ENCODE results near the gene KLC4.
"Not testable (repeated sequence)": the region's sequence is repeated elsewhere in the genome, so short reads cannot be mapped to it uniquely, and the experiment has no call there.

Gene KLC4

DNA sequence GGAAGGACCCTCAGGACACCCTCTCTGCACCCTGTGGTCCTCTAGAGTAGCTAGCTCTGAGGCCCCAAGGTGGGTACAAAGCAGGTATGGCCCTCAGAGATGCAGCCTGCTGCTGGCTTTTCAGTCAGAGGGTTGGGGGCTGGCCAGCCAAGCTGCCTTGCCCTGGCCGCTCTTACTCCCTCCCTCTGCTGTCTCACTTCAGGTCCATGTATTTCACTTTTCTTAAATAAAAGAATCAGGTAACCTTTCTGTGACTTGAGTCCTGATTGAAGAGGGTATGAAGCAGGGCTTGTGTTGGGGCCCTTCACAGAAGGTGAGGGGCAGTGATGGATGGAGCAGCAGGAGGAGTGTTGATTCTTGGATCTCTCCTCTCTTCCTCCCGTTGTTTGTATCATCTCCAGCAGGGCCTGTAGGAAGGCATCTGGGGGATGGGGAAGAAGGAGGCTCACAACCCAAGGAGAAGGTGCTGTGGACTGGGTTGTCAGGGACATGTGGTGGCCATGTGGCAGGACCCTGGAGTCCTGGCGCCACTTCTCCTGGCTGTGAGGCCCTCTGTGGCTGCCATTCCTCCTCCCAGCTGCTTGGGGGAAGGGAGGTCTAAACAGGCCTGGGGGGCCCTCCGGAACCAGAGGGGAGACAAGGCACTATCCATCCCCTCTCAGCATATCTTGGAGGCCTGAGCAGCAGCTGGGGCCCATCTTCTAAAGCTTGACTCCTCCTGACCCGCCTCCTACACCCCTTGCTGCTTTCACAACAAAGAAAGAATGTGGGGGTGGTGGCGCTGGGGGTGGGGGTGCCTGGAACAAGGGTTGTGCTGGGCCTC is 15.6 kb downstream of the KLC4 start:
- no peak for FAIRE-seq

DNA sequence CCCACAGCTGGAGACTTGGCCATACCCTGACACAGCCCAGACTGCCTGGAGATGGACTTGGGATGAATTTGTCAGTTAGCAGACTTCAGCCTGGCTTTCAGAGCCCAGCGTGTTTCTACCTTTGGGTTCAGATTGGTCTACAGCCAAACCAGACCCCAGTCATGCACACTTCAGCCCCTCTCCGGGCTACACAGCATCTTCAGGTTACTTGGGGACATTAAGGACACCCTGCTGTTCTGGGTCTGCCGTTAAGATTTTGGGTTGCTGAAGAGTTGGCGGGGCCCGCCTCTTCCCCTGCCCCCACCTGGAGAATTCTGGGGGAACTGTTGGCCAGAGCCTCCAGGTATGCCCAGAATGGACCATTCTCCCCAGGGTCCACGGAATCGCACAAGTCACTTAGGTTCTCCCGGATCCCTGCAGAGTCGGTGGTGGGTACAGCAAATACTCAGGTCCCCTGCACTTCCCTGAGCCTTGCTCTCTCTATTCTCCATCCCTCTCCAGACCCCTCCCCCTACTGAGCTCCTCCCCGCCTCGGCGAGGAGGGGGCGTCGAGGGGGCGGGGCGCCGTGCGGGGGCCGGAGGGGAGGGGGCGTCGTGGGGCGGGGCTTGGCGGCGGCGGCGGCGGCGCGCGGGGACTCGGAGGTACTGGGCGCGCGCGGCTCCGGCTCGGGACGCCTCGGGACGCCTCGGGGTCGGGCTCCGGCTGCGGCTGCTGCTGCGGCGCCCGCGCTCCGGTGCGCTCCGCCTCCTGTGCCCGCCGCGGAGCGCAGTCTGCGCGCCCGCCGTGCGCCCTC is 16.4 kb downstream of the KLC4 start, which contains the start of gene PTK7:
PTK7 (plus strand) TSS at position 645 of the 794 bp plus-strand sequence. CDS start 175 bp downstream, outside the sequence.
- no peak for FAIRE-seq

DNA sequence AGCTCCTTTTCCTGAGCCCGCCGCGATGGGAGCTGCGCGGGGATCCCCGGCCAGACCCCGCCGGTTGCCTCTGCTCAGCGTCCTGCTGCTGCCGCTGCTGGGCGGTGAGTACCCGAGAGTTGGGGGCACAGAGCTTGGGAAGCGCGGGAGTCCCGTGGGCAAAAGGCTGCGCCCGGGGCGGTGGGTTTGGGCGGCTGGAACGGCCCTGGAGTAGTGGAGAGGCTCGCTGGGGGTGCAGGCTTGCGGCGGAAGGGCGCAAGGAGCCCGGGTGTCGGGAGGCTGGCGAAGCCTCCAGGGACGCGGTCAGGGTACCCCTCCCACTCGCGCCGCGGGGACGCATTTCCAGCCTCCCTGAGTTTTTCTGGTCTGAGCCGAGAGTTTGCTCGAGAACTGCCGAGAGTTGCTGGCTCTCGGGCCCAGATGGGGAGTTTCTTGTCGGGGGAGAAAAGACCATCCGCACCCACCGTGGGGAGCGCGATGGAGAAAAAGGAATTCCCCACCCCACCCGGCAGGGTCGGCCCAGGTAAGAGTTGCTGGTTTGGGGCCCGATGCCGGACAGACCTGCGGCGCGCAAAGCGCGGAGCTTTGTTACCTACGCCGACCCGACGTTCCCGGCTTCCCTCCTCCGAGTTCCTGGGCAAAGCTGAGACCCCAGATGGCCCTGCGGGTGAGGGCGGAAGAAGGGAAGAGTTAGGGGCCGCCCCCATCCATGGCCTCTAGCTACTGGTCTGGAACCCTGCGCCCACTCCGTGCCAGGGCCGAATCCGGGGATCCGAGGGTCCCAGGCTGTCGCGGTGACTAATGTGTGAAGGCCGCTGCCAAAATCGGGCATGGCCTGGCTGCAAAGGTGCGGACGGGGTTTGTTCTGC is 17.3 kb downstream of the KLC4 start:
- FAIRE-seq, result no peak

DNA sequence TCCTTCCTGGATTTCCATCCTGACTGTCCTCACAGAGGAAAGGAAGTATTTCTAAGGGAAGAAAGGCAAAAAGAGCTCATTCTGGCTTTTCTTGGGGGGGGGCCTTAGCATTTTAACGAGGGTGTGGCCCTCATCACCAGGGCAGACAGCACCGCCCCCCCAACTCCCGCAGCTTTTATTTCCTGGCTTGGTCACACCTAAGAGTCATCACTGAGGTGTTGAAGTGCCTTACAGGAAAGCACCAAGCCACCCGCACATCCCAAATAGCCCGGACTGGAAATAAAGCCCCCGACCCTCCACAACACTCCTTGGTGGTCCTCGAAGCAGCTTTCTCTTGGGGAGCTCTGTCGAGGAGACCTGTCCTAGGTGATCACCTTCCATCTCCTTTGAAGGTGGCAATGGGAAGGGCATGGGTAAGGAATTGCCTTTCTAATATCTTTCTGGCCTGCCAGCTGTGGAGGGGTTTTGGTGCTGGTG is 17.9 kb downstream of the KLC4 start:
- no peak for FAIRE-seq

- no peak for FAIRE-seq
Measured at GRCh38 chr6:43077981-43078511, 18.6 kb downstream of the KLC4 start.

DNA sequence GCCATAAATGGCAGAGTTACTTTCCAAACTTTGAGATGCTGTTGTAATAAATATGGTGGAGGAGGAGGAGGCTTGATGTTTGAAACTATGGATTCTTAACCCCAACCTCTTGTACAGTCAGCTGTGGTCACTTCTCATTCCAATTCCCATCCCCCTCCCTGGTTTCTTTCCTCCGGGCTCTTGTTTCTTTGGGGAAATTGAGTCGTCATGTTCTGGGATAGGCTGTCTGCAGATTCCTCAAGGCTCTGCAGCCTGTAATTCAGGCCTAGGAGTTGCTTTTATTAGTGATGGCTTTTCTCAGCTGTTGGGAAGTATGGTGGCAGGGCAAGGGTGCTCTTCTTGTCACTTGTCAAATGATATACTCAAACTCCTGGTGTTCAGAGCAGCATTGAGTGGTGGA is 19.3 kb downstream of the KLC4 start:
- FAIRE-seq, result no peak

GRCh38 chr6:43081043-43081442 is 21.6 kb downstream of the KLC4 start:
- no peak for FAIRE-seq

- not testable (repeated sequence) for FAIRE-seq
Measured at GRCh38 chr6:43081922-43082321, 22.5 kb downstream of the KLC4 start.

GRCh38 chr6:43082806-43083655 is 23.6 kb downstream of the KLC4 start:
- no peak for FAIRE-seq

DNA sequence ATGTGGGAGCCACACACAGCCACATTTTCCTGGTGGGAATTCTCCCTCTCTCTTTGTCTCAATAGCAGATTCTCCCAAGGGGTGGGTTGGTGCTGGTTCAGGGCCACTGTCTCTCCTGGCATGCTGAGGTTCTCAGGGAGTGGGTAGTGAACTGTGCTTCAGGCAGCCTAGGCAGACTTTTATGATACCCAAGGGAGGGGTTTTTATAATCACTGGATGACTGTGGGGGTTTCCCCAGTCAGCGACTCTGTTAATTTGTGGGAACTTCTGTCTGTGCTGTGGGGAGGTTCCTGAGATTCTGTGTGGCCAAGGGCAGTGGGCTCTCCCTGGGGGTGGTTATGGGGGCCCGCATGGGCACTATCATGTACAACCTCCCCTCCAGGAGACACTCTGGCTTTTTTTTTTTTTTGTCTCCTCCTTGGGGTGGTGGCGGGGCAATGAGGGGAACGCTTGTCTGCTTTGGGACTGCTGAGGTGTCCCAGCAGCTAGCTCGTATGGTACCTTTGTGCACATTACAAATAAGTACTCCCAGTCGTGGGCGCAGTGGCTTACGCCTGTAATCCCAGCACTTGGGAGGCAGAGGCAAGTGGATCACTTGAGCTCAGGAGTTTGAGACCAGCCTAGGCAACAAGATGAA is 26.7 kb downstream of the KLC4 start:
- FAIRE-seq, result no peak

GRCh38 chr6:43088654-43089056 is 29.2 kb downstream of the KLC4 start:
- FAIRE-seq, result no peak

DNA sequence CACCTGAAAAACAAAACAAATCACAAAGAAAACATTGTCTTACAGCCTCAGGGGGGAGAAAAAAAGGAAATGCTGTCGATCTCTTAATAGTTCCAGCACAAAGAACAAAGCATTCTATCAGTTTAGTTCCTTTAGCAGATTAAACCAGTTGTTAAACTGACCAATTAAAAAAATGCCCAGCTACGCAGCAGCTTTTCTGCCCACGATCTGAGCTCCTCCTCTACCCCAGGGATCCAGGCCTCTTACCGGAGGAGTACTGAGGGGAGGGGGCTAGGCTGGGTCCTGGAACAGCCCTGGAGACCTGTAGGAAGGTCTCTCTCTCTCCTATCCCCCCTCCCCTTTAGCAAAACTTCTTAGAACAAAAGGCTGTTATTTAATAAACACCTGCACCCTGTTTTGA is 30.0 kb downstream of the KLC4 start:
- no peak for FAIRE-seq

- FAIRE-seq, result no peak
Measured at GRCh38 chr6:43089874-43090558, 30.6 kb downstream of the KLC4 start.

DNA sequence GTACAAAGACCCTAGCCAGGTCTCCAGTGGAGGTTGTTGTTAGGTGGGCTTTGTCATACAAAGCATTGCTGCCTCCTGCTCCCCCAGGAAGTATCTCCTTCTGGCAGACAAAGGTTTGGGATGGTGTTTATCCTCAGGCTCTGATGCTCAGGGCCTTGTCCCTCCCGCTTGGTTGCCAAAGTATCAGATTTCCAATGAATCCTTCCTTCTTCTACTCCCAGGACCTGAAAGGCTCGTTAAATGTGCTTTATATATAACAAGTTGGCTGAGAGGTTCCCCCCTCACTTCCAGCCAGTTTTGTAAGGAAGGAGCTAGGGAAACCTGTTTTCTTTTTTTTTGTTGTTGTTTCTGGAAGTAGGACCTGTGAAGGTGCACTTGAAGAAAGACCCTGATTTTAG is 31.1 kb downstream of the KLC4 start:
- no peak for FAIRE-seq

DNA sequence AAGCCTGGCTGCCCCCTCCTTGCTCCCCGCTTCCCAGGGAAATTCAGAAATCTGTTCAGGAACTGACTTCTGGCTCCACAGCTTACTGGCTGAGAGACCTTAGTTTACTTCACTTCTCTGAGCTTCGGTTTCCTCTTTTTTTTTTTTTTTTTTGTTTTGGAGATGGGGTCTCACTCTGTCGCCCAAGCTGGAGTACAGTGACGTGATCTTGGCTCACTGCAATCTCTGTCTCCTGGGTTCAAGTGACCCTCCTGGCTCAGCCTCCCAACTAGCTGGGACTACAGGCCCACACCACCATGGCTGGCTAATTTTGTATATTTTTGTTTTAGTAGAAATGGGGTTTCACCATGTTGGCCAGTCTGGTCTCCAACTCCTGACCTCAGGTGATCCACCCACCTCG is 31.6 kb downstream of the KLC4 start:
- no peak for FAIRE-seq

GRCh38 chr6:43091436-43091991 is 32.1 kb downstream of the KLC4 start:
- no peak for FAIRE-seq

DNA sequence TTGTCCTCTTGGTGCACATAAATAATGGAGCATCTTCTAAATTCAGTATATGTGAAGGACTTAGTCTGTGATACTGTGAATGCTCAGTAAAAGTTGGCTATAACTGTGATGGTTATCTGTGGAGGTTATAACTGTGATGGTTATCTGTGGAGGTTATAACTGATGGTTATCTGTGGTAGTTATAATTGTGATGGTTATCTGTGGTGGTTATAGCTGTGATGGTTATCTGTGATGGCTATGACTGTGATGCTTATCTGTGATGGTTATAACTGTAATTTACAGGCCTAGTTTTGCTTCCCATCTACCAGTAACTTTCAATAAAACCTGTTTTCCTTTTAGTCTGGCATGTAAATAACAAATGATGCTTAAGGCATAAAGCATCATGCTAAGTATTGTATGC is 33.2 kb downstream of the KLC4 start:
- FAIRE-seq, result no peak

DNA sequence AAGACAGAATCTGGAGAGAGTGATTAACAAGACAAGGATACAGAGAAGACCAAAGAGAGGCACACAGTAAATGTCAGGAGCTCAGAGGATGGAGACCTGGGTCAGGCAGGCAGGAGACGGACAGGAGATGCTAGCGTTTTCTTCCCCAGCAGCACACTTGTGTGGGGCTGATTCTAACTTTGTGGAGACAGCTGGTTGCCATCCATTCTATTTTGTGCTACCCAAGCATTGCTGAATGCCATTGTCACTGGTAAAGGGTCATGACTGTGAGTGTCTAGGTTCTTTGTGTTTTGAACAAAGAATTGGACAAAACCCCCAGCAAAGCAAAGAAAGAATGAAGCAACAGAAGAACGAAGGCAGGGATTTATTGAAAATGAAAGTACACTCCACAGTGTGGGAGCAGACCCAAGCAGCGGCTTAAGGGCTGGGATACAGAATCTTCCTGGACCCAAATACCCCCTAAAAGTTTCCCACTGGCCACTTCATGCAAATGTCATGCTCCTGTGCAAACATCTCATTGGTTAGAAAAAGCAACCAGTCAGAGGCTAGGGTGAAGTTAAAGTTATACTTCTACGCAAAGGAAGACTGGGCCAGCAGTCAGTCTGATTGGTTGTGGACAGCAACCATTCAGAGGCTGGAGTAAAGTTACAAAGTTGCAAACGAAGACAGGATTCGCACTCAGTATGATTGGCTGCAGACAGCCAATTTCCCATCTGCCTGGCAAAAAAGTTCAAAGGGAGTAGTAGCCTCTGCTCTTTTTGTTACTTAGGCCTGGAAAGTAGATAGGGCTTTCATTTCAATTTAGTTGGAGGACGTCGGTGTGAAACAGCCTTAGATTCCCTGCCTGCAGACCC is 34.2 kb downstream of the KLC4 start:
- no peak for FAIRE-seq

- no peak for FAIRE-seq
Measured at GRCh38 chr6:43095939-43096338, 36.5 kb downstream of the KLC4 start.
